ENCODE results near the gene CENPL. TPM values are rescaled to one million over a fixed set of nuclear protein-coding genes. Genes with fewer than 3 reads are reported as not detected.
"Not testable (repeated sequence)": the region's sequence is repeated elsewhere in the genome, so short reads cannot be mapped to it uniquely, and the experiment has no call there.

The CENPL gene
- total RNA-seq, 1 donor from 2014 or later: 5.3 TPM

DNA sequence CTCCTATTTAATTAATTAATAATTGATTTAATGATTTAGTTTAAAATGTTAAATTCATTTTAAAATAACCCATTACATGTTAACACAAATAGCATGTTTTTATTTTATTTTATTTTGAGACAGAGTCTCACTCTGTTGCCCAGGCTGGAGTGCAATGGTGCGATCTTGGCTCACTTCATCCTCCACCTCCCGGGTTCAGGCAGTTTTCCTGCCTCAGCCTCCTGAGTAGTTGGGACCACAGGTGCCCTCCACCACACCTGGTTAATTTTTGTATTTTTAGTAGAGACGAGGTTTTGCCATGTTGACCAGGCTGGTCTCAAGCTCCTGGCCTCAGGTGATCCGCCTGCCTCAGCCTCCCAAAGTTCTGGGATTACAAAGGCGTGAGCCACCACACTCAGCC, 34.9 kb upstream of the CENPL start:
- not testable (repeated sequence) for DNase-seq (ENCODE audit: extremely low read depth, low read depth, low spot score)

DNA sequence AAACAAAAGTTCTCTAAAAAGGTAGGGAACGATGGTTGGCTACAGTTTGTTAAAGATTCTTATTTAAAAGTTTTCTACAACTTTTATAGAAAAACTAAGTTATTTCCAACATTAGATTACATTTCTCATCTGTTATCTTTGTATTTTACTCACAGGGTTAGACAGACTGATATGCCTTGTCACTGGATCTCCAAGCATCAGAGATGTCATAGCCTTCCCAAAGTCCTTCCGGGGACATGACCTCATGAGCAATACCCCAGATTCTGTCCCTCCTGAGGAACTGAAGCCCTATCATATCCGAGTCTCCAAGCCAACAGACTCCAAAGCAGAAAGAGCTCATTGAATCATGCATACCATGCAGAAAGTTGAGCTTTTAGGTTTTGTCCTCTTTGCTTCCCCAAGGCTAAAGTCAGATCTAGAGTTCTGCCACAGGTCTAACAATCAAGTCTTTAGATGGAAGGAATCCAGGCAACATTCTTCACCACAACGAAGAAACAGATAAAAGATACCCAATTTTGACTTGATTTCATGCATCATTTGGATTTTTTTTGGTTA, 32.8 kb upstream of the CENPL start:
- DNase-seq (ENCODE audit: extremely low read depth, low read depth, low spot score): no peak

DNA sequence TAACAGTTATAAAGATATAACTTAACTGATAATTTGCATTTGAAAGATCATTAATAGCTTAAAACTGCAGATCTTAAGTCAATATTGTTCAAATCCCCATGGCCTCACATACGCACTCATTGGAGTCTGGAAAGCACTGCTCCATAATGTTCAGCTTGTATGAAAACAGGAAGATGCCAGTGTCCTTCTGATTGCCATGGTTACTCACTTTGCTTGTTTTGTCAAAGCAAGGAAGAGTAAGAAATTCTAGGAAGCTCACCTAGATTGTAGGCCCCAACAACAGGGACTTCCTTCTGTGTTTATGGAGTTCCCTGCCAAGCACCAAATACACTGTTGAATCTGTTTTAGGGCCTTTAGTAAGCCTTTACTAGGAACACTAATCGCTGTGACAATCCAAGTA, 32.2 kb upstream of the CENPL start:
- no peak for DNase-seq (ENCODE audit: extremely low read depth, low read depth, low spot score)

DNA sequence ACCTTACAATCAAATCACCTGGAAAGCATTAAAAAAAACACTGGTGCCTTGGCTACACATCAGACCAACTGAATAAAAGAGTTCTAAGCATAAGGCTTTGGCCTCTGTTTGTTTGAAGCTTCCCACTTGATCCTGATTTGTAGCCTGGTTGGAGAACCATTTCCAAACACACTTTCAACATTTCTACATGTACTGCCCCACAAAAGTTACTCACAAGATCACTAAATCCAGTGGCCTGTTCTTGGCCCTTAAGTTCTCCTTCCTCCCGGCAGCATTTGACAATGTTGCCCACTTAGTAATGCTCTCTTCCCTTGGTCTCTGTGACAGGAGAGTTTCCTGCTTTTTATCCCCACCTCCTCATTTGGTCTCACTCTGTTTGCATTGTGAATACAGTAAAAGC, 31.3 kb upstream of the CENPL start:
- DNase-seq (ENCODE audit: extremely low read depth, low read depth, low spot score): no peak

DNA sequence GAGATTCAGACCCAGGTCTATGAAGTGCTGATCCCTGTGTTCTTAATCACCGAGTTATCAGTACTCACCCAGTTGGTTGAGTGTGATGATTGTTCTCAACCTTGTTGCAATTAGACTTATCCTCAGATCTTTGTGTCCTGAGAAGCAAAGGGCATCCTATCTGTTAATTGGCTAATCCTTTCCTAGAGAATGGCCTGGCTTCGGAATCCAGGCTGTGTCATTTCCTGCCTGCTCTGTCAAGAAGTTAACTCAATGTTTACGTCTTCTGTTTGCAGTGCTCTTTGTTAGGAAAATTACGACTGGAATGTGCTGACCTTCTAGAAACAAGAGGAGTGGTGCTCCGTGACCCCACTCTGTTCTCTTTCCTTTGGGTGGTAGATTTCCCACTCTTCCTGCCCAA, 28.4 kb upstream of the CENPL start:
- peak; percentile 91 for DNase-seq (ENCODE audit: extremely low read depth, low read depth, low spot score)

DNA sequence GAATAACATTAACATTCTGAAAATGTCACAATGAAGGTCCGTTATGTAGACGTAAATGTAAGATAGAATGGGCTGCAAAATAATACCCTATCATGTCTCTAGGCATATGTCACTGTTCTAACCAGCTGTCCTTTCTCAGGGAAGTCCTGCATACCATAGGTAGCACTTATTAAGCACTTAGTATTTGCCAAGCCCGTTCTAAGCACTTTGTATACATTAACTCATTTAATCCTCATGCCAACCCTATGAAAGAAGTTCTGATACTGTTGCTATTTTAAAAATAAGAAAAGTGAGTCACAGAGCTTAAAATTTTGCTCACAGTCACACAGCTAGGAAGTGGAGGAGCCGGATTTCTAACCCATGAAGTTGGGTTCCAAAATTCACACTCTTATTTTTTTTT, 27.4 kb upstream of the CENPL start:
- no peak for DNase-seq (ENCODE audit: extremely low read depth, low read depth, low spot score)

DNA sequence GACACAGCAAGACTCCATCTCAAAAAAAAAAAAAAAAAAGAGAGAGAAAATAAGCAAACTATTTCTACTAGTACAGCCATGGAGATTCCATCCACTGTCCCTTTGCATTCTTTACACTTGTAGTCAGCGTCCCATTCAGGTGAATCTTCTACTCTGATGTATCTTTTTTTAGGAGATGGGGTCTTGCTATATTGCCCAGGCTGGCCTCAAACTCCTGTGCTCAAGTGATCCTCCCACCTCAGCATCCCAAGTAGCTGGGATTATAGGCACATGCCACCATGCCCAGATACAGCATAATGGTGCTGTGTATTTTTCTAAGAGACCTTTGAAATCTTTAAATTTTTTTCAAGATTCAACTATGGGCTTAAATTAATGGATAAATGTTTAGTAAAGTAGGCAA, 8.1 kb upstream of the CENPL start:
- DNase-seq (ENCODE audit: extremely low read depth, low read depth, low spot score): no peak

DNA sequence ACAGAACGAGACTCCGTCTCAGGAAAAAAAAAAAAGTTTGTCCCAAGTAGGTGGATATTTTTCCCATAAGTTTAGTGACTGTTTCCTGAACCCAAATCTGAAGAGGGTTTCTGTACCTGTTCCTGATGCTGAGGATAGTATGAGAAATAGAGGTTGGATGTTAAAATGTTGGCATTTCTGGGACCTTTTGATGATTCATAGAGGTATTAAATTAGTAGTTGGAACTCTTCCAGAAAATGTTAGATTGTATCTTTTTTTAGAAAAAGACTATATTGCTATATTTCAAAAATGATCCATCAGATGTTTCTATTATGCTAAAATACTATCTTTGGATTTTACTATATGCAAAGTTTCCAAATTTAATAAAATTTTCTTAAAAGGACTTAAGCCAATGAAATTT, 2.9 kb upstream of the CENPL start:
- DNase-seq (ENCODE audit: extremely low read depth, low read depth, low spot score): no peak

DNA sequence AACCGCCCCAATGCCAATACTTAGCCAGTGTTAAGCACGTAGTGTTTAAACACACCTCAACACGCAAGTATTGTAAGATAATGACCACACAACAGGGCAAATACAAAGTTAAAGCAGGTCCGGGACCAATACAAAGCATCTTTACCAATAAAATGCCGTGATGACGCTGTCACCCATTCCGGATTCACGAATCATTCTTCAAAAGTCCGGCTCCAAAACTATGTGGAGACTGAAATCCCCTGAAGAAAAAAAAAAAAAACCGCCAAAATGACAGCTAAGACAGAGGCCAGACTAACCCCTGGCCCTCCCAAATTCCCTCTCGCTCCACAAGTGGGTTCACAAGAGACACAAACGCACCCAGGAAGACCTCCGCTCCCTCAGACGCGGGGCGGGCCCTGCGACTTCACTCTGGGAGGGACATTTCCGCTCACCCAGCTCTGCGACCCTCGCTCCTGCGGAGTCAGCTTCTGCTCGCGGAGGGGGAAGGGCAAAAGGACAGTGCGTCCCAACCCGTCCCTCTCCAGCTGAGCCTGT, 835 bp downstream of the CENPL start:
- DNase-seq (ENCODE audit: extremely low read depth, low read depth, low spot score): no peak

DNA sequence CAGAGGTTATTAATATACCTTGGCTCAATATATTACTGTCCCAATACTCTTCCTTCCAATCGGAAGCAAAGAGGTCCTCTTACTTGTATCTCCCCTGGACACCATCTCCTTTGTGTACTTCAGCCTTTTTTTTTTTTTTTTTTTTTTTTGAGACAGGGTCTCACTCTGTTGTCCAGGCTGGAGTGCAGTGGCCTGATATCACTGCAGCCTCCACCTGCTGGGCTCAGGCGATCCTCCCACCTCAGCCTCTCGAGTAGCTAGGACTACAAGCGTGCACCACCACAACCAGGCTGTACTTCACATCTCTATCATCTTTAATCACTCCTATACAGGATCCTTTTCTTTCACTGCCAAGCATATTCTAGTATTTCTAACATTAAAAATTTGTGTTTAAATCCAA, 3.0 kb downstream of the CENPL start:
- no peak for DNase-seq (ENCODE audit: extremely low read depth, low read depth, low spot score)

DNA sequence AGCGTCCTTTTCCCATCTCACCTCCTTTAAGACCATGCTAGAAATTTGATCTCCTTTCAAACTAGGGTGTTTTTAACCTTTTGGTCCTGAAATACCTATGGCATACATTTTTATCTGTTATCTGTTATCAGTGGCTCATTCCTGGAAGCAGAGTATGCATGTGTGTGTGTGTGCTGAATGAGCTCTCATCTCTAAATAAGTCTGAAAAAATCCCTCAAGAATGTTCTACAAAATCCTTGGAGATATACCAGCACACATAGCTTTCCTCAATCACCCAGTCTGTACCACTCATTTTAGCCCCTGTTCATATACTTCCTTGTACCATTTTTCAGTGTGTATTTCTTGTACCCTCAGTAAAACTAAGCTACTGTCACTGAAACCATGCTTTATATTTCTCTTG, 6.2 kb downstream of the CENPL start:
- no peak for DNase-seq (ENCODE audit: extremely low read depth, low read depth, low spot score)

DNA sequence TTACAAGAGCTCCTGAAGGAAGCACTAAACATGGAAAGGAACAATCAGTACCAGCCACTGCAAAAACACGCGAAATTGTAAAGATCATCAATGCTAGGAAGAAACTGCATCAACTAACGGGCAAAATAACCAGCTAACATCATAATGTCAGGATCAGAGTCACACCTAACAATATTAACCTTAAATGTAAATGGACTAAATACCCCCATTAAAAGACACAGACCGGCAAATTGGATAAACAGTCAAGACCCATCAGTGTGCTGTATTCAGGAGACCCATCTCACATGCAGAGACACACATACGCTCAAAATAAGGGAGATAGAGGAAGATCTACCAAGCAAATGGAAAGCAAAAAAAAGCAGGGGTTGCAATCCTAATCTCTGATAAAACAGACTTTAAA, 11.0 kb downstream of the CENPL start:
- not testable (repeated sequence) for DNase-seq (ENCODE audit: extremely low read depth, low read depth, low spot score)

DNA sequence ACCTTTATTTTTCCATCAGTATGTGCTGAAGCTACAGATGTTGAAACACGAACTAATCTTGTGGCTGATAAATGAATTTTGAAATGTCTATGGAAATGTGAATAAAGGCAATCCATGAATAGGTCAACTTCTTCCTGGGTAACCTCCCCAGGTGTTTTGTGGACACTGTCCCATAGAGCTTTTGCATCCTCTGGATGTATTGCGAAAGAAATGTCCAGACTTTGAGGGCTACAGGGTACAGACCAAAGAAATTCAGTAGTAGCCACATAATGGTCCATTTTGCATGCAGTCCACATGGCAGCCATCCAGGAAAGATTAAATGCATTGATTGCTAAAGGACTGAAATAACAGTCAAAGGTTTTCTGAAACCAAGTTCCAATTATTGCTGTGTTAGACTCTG, 21.7 kb downstream of the CENPL start:
- no peak for DNase-seq (ENCODE audit: extremely low read depth, low read depth, low spot score)

DNA sequence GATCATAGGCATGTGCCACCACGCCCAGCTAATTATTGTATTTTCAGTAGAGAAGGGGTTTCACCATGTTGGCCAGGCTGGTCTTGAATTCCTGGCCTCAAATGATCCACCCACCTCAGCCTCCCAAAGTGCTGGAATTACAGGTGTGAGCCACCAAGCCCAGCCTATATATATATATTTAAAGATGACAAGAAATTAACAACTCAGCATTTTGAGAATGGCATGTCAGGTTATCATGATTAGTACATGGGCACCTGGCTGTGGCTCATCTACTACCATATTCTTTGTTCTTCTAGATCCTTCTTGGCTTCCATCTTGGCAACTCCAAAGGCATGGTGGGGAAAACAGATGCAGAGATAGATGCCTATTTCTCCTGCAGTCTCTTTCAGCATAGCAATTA, 24.7 kb downstream of the CENPL start:
- not testable (repeated sequence) for DNase-seq (ENCODE audit: extremely low read depth, low read depth, low spot score)

DNA sequence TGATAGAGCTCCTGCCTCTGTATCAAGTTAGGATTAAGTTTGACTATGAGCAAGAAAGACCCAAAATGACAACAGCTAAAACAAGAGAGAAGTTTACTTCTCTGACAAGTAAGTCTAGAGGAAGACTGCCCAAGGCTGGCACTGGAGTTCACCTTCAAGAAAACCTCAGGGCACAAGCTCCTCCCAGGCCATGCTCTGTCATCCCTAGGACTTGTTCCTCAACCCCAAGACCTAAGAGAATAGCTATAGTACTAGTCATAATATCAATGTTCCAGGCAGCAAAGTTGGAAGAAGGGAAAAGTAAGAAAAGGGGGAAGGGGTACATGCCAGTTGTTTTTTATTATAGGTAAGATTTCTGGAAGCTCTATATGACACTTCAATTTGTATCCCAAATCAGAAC, 26.6 kb downstream of the CENPL start:
- no peak for DNase-seq (ENCODE audit: extremely low read depth, low read depth, low spot score)

DNA sequence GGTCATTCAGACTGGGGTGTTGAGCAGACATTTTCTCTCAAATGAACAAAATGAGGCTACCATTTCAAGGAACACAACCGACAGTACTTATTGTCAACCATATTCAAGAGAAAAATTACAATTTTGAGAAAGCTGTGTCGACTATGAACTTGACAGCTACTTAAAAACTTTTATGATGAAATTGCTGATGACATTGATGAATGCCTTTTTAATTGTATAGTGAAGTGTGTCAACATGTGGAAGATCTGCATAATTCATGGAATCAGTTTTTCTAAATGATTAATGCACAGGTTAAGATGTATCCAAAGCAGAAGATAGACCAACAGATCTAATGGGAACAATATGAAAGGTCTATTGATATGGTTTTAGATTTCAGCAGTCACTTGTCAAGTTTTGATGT, 34.8 kb downstream of the CENPL start:
- no peak for DNase-seq (ENCODE audit: extremely low read depth, low read depth, low spot score)

DNA sequence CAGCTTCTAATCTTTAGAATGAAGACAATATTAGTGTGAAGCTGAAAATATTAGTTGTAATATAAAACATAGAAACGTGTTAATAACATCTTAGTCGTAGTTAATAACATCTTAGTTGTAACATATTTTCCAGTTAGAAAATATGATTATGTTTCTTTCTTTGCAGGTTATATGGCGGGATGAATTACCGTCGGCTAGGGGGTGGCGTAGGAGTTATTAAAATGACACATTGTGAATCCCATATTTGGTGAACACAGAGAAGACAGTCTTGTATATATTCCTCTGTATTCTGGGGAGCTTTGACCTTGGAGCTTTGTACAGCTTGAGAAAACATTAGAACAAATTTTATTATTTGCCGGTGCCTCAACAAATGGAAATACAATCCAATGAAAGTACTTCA, 39.7 kb downstream of the CENPL start:
- no peak for DNase-seq (ENCODE audit: extremely low read depth, low read depth, low spot score)

DNA sequence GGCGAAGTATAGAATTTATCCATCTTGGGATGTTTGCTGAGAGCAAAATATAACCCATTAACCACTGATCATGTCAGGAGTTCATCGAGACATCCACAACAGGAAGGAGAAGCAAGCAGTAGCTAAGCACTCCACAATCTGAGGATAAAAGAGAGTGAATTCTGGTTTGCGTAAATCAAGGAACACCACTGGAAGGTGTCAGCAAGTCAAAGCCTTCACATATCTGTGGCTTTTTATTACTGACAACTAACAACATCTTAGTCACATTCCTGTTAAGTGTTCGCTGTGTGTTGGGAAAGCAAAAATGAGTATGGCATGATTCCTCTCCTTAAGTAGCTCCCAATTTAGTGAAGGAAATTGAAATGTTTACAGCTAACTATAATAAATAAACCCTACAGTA, 44.7 kb downstream of the CENPL start:
- no peak for DNase-seq (ENCODE audit: extremely low read depth, low read depth, low spot score)

DNA sequence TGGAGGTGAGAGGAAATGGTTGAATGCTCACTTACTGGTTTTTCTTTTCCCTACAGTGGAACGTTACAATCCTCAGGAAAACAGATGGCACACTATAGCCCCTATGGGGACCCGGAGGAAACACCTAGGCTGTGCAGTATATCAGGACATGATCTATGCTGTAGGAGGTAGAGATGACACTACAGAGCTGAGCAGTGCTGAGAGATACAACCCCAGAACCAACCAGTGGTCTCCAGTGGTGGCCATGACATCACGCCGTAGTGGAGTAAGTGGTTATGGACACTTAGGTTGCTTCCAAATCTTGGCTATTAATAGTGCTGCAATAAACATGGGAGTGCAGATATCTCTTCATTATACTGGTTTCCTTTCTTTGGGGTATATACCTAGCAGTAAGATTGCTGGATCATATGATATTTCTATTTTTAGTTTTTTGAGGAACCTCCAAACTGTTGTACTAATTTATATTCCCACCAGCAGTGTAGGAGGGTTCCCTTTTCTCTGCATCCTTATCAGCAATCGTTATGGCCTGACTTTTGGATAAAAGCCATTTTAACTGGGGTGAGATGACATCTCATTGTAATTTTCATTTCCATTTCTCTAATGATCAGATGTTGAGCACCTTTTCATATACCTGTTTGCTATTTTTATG, 49.0 kb downstream of the CENPL start:
- DNase-seq (ENCODE audit: extremely low read depth, low read depth, low spot score): no peak

DNA sequence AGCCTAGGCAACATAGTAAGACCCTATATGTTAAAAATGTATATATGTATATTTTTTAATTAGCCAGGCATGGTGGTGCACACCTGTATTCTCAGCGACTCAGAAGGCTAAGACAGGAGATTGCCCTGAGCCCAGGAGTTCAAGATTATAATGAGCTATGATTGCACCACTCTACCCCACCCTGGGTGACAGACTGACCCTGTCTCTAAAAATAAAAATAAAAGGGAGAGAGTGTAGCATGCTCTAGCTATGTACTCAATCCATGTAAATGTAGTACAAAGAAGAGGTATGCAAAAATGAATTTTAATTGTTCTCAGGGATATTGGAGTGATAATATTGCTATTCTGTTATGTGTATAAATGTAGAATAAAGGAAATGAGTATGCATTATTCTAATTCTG, 53.1 kb downstream of the CENPL start:
- no peak for DNase-seq (ENCODE audit: extremely low read depth, low read depth, low spot score)

DNA sequence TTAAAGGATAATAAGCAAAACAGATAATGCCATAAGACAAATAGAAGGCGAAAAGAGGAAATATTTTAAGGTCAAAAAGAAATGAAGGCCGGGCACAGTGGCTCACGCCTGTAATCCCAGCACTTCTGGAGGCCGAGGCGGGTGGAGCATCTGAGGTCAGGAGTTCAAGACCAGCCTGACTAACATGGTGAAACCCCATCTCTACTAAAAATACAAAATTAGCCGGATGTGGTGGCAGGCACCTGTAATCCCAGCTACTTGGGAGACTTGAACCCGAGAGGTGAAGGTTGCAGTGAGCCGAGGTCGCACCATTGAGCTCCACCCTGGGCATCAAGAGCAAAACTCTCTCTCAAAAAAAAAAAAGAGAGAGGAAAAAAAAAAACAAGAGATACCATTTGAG, 54.4 kb downstream of the CENPL start:
- not testable (repeated sequence) for DNase-seq (ENCODE audit: extremely low read depth, low read depth, low spot score)

DNA sequence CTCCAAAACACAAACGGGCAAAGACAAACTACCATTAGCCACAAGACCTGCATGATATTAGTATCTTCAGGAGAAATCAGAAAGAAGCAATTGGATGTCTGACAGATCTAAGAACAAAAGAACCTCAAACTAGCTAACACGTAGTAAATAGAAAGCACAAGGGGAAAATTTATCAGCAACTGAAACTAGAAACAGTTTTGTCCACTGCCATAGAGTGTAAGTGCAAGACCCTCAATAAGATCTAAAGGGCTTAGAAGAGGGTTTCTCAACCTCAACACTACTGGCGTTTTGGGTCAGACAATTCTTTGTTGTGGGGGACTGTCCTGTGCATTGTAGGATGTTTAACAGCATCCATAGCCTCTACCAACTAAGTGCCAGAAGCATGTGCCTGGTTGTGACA, 55.9 kb downstream of the CENPL start:
- DNase-seq (ENCODE audit: extremely low read depth, low read depth, low spot score): no peak

DNA sequence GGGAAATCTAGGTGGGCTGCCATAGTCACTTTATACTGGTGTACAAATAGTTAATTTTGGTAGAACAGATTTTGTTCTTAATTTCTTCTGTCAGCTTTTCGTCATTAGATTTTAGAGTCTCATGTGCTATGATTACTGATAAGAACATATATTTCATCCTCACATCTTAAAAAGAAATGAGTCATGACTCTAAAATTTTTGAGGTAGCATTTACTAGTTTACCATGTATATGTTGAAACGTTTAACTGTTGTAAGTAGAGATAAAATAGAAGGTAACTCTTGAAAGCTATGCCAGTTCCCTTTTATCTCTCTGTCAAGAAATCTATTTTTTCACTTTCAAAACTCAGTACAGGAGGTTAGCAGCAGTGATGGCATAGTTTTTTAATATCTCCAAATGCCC, 56.5 kb downstream of the CENPL start:
- no peak for DNase-seq (ENCODE audit: extremely low read depth, low read depth, low spot score)

Data from glomerular endothelial cell (primary cell).